GM21423 (cell line): ENCODE results near the gene MACIR.
A peak's percentile ranks its signal among the peaks of the same experiment; 100 is the strongest.
"Not testable (repeated sequence)": the region's sequence is repeated elsewhere in the genome, so short reads cannot be mapped to it uniquely, and the experiment has no call there.

Experiments
- ATAC-seq: cut with Tn5 transposase; IDR thresholded peaks from one replicate; pipeline ENCODE4 v1.9.1; 2021; ENCODE audit warnings: mild to moderate bottlenecking, moderate library complexity; ENCODE audit not compliant: unreplicated experiment

The MACIR gene

GRCh38 chr5:103258368-103258956 lies at the start of gene MACIR:
MACIR (plus strand) TSS chr5:103258763; CDS start chr5:103275920, 17,157 bp downstream.
- peak; percentile 84 for ATAC-seq

- ATAC-seq, result no peak
Observed at GRCh38 chr5:103209065-103209464, 49.5 kb upstream of the MACIR start.

- ATAC-seq, result no peak
Observed at GRCh38 chr5:103210952-103211351, 47.6 kb upstream of the MACIR start.

GRCh38 chr5:103211576-103212561 lies 46.7 kb upstream of the MACIR start:
- peak; percentile 87 for ATAC-seq

GRCh38 chr5:103216137-103216536 lies 42.4 kb upstream of the MACIR start:
- no peak for ATAC-seq

- no peak for ATAC-seq
Observed at GRCh38 chr5:103216697-103217096, 41.9 kb upstream of the MACIR start.

GRCh38 chr5:103217101-103217500 lies 41.5 kb upstream of the MACIR start:
- ATAC-seq, result no peak

- no peak for ATAC-seq
Observed at GRCh38 chr5:103218164-103218563, 40.4 kb upstream of the MACIR start.

- ATAC-seq, result not testable (repeated sequence)
Observed at GRCh38 chr5:103219074-103219473, 39.5 kb upstream of the MACIR start.

GRCh38 chr5:103223031-103223955 lies 35.3 kb upstream of the MACIR start:
- no peak for ATAC-seq

GRCh38 chr5:103224118-103224893 lies 34.3 kb upstream of the MACIR start:
- ATAC-seq, result peak; percentile 95

GRCh38 chr5:103224894-103225246 lies 33.7 kb upstream of the MACIR start:
- ATAC-seq, result no peak

- no peak for ATAC-seq
Observed at GRCh38 chr5:103228061-103228460, 30.5 kb upstream of the MACIR start.

- ATAC-seq, result no peak
Observed at GRCh38 chr5:103228588-103228987, 30.0 kb upstream of the MACIR start.

- peak; percentile 64 for ATAC-seq
Observed at GRCh38 chr5:103232393-103232999, 26.1 kb upstream of the MACIR start.

- no peak for ATAC-seq
Observed at GRCh38 chr5:103234239-103234975, 24.2 kb upstream of the MACIR start.

- ATAC-seq, result no peak
Observed at GRCh38 chr5:103235891-103236290, 22.7 kb upstream of the MACIR start.

GRCh38 chr5:103237778-103238177 lies 20.8 kb upstream of the MACIR start:
- no peak for ATAC-seq

- ATAC-seq, result no peak
Observed at GRCh38 chr5:103243665-103244064, 14.9 kb upstream of the MACIR start.
